WTC11 (cell line): ENCODE measurements around the gene PLEKHF1. TPM values are rescaled to one million over a fixed set of nuclear protein-coding genes. Genes with fewer than 3 reads are reported as not detected.

Experiments used
- ATAC-seq: fragments of 200-7000 bp; cut with Tn5 transposase; 2 replicates; pipeline ENCODE4 v1.10.0; 2021; ENCODE audit warnings: mild to moderate bottlenecking, moderate library complexity
- CTCF ChIA-PET: fragments of 300-600 bp; sonication (Branson Sonifier 250); formaldehyde crosslinking; loops from one replicate; lab custom pipeline; 2021; ENCODE audit warnings: antibody characterized with exemption; lab: Charles Lee
- POLR2A ChIA-PET: fragments of 350-600 bp; sonication (Branson Sonifier 250); formaldehyde crosslinking; loops from one replicate; lab custom pipeline; 2021; ENCODE audit warnings: antibody characterized with exemption; lab: Charles Lee
- DNase-seq: peaks from one replicate; pipeline ENCODE4 v3.0.0; 2021; ENCODE audit warnings: low spot score
- H3K27ac Mint-ChIP-seq: 2 replicates; pipeline ENCODE4 v1.8.0; 2021; ENCODE audit warnings: mixed read lengths
- H3K27me3 Mint-ChIP-seq: 2 replicates; pipeline ENCODE4 v1.8.0; 2021; ENCODE audit warnings: low read depth, mild to moderate bottlenecking, moderate library complexity, mixed read lengths
- H3K36me3 Mint-ChIP-seq: 2 replicates; pipeline ENCODE4 v1.8.0; 2021; ENCODE audit warnings: mixed read lengths
- H3K4me1 Mint-ChIP-seq: 2 replicates; pipeline ENCODE4 v1.8.0; 2022; ENCODE audit warnings: mixed read lengths
- H3K4me3 Mint-ChIP-seq: 2 replicates; pipeline ENCODE4 v1.8.0; 2021; ENCODE audit warnings: mild to moderate bottlenecking, moderate library complexity, mixed read lengths
- H3K9me3 Mint-ChIP-seq: 2 replicates; pipeline ENCODE4 v1.8.0; 2021; ENCODE audit warnings: mixed read lengths
- ATF1 ChIP-seq: sonication (generic); formaldehyde crosslinking; IDR thresholded peaks from 2 replicates; pipeline ENCODE4 v1.8.1; 2023; ENCODE audit warnings: mild to moderate bottlenecking, moderate library complexity, missing genetic modification reagents
- CREM ChIP-seq: sonication (generic); formaldehyde crosslinking; IDR thresholded peaks from 2 replicates; pipeline ENCODE4 v1.8.1; 2022; ENCODE audit warnings: mild to moderate bottlenecking, missing genetic modification reagents, moderate library complexity
- E2F4 ChIP-seq: sonication (generic); formaldehyde crosslinking; IDR thresholded peaks from 2 replicates; pipeline ENCODE4 v1.8.1; 2022; ENCODE audit warnings: low read depth, mild to moderate bottlenecking, moderate library complexity, missing genetic modification reagents, borderline replicate concordance
- EMX1 ChIP-seq: fragments of 250-450 bp; sonication (Bioruptor Pico); IDR thresholded peaks from 2 replicates; pipeline ENCODE4 v1.8.0; 2021; ENCODE audit warnings: mild to moderate bottlenecking
- ERG ChIP-seq: fragments of 250-450 bp; sonication (Bioruptor Pico); IDR thresholded peaks from 2 replicates; pipeline ENCODE4 v1.8.0; 2021; ENCODE audit warnings: mild to moderate bottlenecking
- ETV6 ChIP-seq: sonication (generic); formaldehyde crosslinking; IDR thresholded peaks from 2 replicates; pipeline ENCODE4 v1.8.1; 2022; ENCODE audit warnings: mild to moderate bottlenecking, missing genetic modification reagents
- FOXJ3 ChIP-seq: sonication (generic); formaldehyde crosslinking; IDR thresholded peaks from 2 replicates; pipeline ENCODE4 v1.9.0; 2021; ENCODE audit warnings: missing genetic modification reagents, mild to moderate bottlenecking, borderline replicate concordance
- FOXK1 ChIP-seq: sonication (generic); formaldehyde crosslinking; IDR thresholded peaks from 2 replicates; pipeline ENCODE4 v1.8.0; 2022; ENCODE audit warnings: mild to moderate bottlenecking, moderate library complexity, missing genetic modification reagents
- GABPB1 ChIP-seq: sonication (generic); formaldehyde crosslinking; IDR thresholded peaks from 2 replicates; pipeline ENCODE4 v1.8.1; 2023; ENCODE audit warnings: mild to moderate bottlenecking, missing genetic modification reagents
- HMGXB4 ChIP-seq: sonication (generic); formaldehyde crosslinking; IDR thresholded peaks from 2 replicates; pipeline ENCODE4 v1.8.1; 2023; ENCODE audit warnings: mild to moderate bottlenecking, moderate library complexity, missing genetic modification reagents
- IRF2 ChIP-seq: sonication (generic); formaldehyde crosslinking; IDR thresholded peaks from 2 replicates; pipeline ENCODE4 v1.8.0; 2022; ENCODE audit warnings: low read depth, missing genetic modification reagents, borderline replicate concordance
- NFATC4 ChIP-seq: fragments of 250-450 bp; sonication (Bioruptor Pico); IDR thresholded peaks from 2 replicates; pipeline ENCODE4 v1.9.0; 2021; ENCODE audit warnings: mild to moderate bottlenecking
- NFYB ChIP-seq: sonication (generic); formaldehyde crosslinking; conservative IDR thresholded peaks from 2 replicates; pipeline ENCODE4 v1.8.0; 2022; ENCODE audit warnings: low read depth, missing genetic modification reagents
- TCF7 ChIP-seq: sonication (generic); formaldehyde crosslinking; IDR thresholded peaks from 2 replicates; pipeline ENCODE4 v1.8.0; 2022; ENCODE audit warnings: mild to moderate bottlenecking, low read depth, missing genetic modification reagents, moderate library complexity
- TEAD1 ChIP-seq: sonication (generic); formaldehyde crosslinking; IDR thresholded peaks from 2 replicates; pipeline ENCODE4 v1.8.0; 2022; ENCODE audit warnings: mild to moderate bottlenecking, missing genetic modification reagents
- TP53 ChIP-seq: sonication (generic); formaldehyde crosslinking; IDR thresholded peaks from 2 replicates; pipeline ENCODE4 v1.8.1; 2023; ENCODE audit warnings: mild to moderate bottlenecking, missing genetic modification reagents
- USF2 ChIP-seq: sonication (generic); formaldehyde crosslinking; IDR thresholded peaks from 2 replicates; pipeline ENCODE4 v1.8.1; 2023; ENCODE audit warnings: mild to moderate bottlenecking, missing genetic modification reagents, moderate library complexity
- ZMAT4 ChIP-seq: fragments of 250-450 bp; sonication (Bioruptor Pico); IDR thresholded peaks from 2 replicates; pipeline ENCODE4 v1.9.0; 2021; ENCODE audit warnings: mild to moderate bottlenecking
- ZNF121 ChIP-seq: sonication (generic); formaldehyde crosslinking; IDR thresholded peaks from 2 replicates; pipeline ENCODE4 v1.8.0; 2023; ENCODE audit warnings: missing genetic modification reagents
- ZNF416 ChIP-seq: fragments of 250-450 bp; sonication (Bioruptor Pico); IDR thresholded peaks from 2 replicates; pipeline ENCODE4 v1.9.0; 2021; ENCODE audit warnings: mild to moderate bottlenecking, inconsistent platforms
- ZNF423 ChIP-seq: fragments of 250-450 bp; sonication (Bioruptor Pico); IDR thresholded peaks from 2 replicates; pipeline ENCODE4 v2.1.2; 2022; ENCODE audit warnings: mild to moderate bottlenecking, moderate library complexity
- ZNF512 ChIP-seq: sonication (generic); formaldehyde crosslinking; IDR thresholded peaks from 2 replicates; pipeline ENCODE4 v1.8.1; 2022; ENCODE audit warnings: missing genetic modification reagents, borderline replicate concordance
- total RNA-seq: library from RNA; stranded (reverse); gene quantifications from 3 replicates; pipeline ENCODE4 v1.2.3, GENCODE V29; 2021
- TF ChIP-seq, protein P1 (sequence below): sonication (generic); formaldehyde crosslinking; IDR thresholded peaks from 2 replicates; pipeline ENCODE4 v1.8.1; 2023; ENCODE audit warnings: mild to moderate bottlenecking, missing genetic modification reagents

The PLEKHF1 gene
- total RNA-seq, 1 experiment from 2014 or later: 17.9 TPM

GRCh38 chr19:29704562-29705558 is 39.6 kb downstream of the PLEKHF1 start:
- no peak for DNase-seq
- ATAC-seq: no peak
- POLR2A ChIA-PET: no interaction called here
- Mint-ChIP-seq H3K27me3 (no peaks in the 10 kb centered on the region), H3K9me3 (no peaks in the 10 kb centered on the region), H3K4me3 (no peak overlapping the region), H3K4me1 (no peaks in the 10 kb centered on the region), H3K36me3 (peaks cover 3% of the 10 kb centered on the region; the same call in 1 of the 2 replicates), H3K27ac (no peak overlapping the region)
- TF ChIP-seq TP53 (no peak), TEAD1 (no peak)
- CTCF ChIA-PET: interaction anchor here (1.0 kb wide), 1 partner anchor 12 kb away, joined by 3 read pairs; no protein-coding TSS in a partner anchor

DNA sequence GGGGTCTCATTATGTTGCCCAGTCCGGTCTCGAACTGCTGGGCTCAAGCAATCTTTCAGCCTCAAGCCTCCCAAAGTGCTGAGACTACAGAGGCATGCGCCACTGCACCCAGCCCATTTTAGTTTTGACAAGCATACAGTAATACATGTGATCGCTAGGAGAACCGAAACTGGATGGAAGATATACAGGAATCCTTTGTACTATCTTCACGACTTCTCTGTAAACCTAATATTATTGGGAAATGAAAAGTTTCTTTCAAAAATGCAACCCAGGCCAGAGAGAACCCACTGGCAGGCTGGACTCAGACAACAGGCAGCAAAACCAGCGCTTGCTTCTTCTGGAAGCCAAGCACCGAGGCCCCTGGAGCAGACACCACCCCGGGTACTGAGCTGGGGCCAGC is 40.4 kb downstream of the PLEKHF1 start:
- CTCF ChIA-PET: interaction anchor here (3.2 kb wide), 1 partner anchor 11 kb away, joined by 13 read pairs; no protein-coding TSS in a partner anchor
- POLR2A ChIA-PET: no interaction called here
- H3K27me3 Mint-ChIP-seq: no peaks in the 10 kb centered on the region
- no peaks in the 10 kb centered on the region for H3K4me1 Mint-ChIP-seq
- H3K4me3 Mint-ChIP-seq: no peak overlapping the region
- H3K36me3 Mint-ChIP-seq: peaks cover 3% of the 10 kb centered on the region; the same call in 1 of the 2 replicates
- no peak for ATAC-seq
- no peak for TF ChIP-seq FOXJ3 (CRISPR knock-in tag)
- no peak for TF ChIP-seq EMX1 (CRISPR knock-in tag)
- TF ChIP-seq ZNF121: no peak
- TF ChIP-seq ATF1: no peak
- no peak for TF ChIP-seq ZNF416 (CRISPR knock-in tag)
- no peak for TF ChIP-seq CREM (CRISPR knock-in tag)
- TF ChIP-seq USF2 (CRISPR knock-in tag): no peak
- no peak for TF ChIP-seq FOXK1 (CRISPR knock-in tag)
- TF ChIP-seq, protein P1, sequence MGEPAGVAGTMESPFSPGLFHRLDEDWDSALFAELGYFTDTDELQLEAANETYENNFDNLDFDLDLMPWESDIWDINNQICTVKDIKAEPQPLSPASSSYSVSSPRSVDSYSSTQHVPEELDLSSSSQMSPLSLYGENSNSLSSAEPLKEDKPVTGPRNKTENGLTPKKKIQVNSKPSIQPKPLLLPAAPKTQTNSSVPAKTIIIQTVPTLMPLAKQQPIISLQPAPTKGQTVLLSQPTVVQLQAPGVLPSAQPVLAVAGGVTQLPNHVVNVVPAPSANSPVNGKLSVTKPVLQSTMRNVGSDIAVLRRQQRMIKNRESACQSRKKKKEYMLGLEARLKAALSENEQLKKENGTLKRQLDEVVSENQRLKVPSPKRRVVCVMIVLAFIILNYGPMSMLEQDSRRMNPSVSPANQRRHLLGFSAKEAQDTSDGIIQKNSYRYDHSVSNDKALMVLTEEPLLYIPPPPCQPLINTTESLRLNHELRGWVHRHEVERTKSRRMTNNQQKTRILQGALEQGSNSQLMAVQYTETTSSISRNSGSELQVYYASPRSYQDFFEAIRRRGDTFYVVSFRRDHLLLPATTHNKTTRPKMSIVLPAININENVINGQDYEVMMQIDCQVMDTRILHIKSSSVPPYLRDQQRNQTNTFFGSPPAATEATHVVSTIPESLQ (CRISPR knock-in tag): no peak
- TF ChIP-seq ERG: no peak
- no peak for TF ChIP-seq NFATC4 (CRISPR knock-in tag)
- no peak for TF ChIP-seq NFYB (CRISPR knock-in tag)
- TF ChIP-seq ZMAT4 (CRISPR knock-in tag): no peak
- no peak for TF ChIP-seq ZNF423 (CRISPR knock-in tag)
- TF ChIP-seq, all 79 proteins: peak for 0
- no peak overlapping the region for H3K27ac Mint-ChIP-seq
- DNase-seq: no peak
- H3K9me3 Mint-ChIP-seq: no peaks in the 10 kb centered on the region

- POLR2A ChIA-PET: no interaction called here
- Mint-ChIP-seq H3K36me3 (peaks cover 3% of the 10 kb centered on the region; the same call in 1 of the 2 replicates), H3K27me3 (no peaks in the 10 kb centered on the region), H3K4me1 (no peaks in the 10 kb centered on the region), H3K9me3 (no peaks in the 10 kb centered on the region), H3K4me3 (no peak overlapping the region), H3K27ac (no peak overlapping the region)
- CTCF ChIA-PET: interaction anchor here (1.1 to 3.2 kb wide), 2 partner anchors 10 to 38 kb away, joined by 3 to 13 read pairs; no protein-coding TSS in a partner anchor
- ATAC-seq: no peak
- DNase-seq: no peak
- TF ChIP-seq IRF2 (CRISPR knock-in tag) (no peak), ETV6 (CRISPR knock-in tag) (no peak), GABPB1 (CRISPR knock-in tag) (no peak), TCF7 (CRISPR knock-in tag) (no peak), HMGXB4 (CRISPR knock-in tag) (no peak), ZNF512 (CRISPR knock-in tag) (no peak), E2F4 (CRISPR knock-in tag) (no peak)
These were observed 41.4 kb downstream of the PLEKHF1 start for GRCh38 chr19:29706635-29707034.
